Neuronal stem cell (in vitro differentiated cells): ENCODE data around the gene ADAM12.

Experiments used
- DNase-seq: peaks from one replicate; pipeline ENCODE4 v3.0.0-alpha.2; 2013; ENCODE audit warnings: low spot score
- H2AFZ ChIP-seq: one replicate; pipeline ENCODE4 v1.6.1; 2013; ENCODE audit warnings: mild to moderate bottlenecking, low read length, inconsistent platforms
- H2AK5ac ChIP-seq: 2 replicates; pipeline ENCODE4 v1.6.1; 2013; ENCODE audit warnings: low read depth, mild to moderate bottlenecking, inconsistent platforms, low read length, moderate library complexity, mixed read lengths
- H2BK120ac ChIP-seq: 2 replicates; pipeline ENCODE4 v1.6.1; 2013; ENCODE audit warnings: low read depth, mild to moderate bottlenecking, inconsistent platforms, low read length, moderate library complexity, mixed read lengths
- H2BK12ac ChIP-seq: one replicate; pipeline ENCODE4 v1.6.1; 2013; ENCODE audit warnings: low read length, inconsistent platforms
- H2BK15ac ChIP-seq: 2 replicates; pipeline ENCODE4 v1.6.1; 2013; ENCODE audit warnings: mild to moderate bottlenecking, low read length, inconsistent platforms, mixed read lengths
- H2BK5ac ChIP-seq: one replicate; pipeline ENCODE4 v1.6.1; 2013; ENCODE audit warnings: inconsistent platforms, mild to moderate bottlenecking, low read length, moderate library complexity
- H3K14ac ChIP-seq: one replicate; pipeline ENCODE4 v1.6.1; 2013; ENCODE audit warnings: low read length, inconsistent platforms
- H3K18ac ChIP-seq: 2 replicates; pipeline ENCODE4 v1.6.1; 2013; ENCODE audit warnings: low read length, inconsistent platforms
- H3K23ac ChIP-seq: 2 replicates; pipeline ENCODE4 v1.6.1; 2013; ENCODE audit warnings: low read depth, mild to moderate bottlenecking, mixed read lengths, low read length, inconsistent platforms; ENCODE audit not compliant: poor library complexity
- H3K27ac ChIP-seq: replicated peaks from 3 replicates; pipeline ENCODE4 v1.5.1; 2013; ENCODE audit warnings: low read length, inconsistent platforms
- H3K27me3 ChIP-seq, 3 experiments: 2 replicates each; pipeline ENCODE4 v1.6.1; 2013; ENCODE audit warnings: low read length in 3 of 3, mild to moderate bottlenecking in 2 of 3, inconsistent platforms in 1 of 3, low read depth in 1 of 3, mixed read lengths in 1 of 3, moderate library complexity in 1 of 3; ENCODE audit not compliant: control insufficient read depth in 3 of 3, insufficient read depth in 3 of 3
- H3K36me3 ChIP-seq, 2 donors: replicated peaks in 1 of 2; 2 replicates each; pipeline ENCODE4 v1.6.1; 2013; ENCODE audit warnings: low read length in 2 of 2; ENCODE audit not compliant: control insufficient read depth in 2 of 2, insufficient read depth in 2 of 2
- H3K4ac ChIP-seq: 2 replicates; pipeline ENCODE4 v1.6.1; 2013; ENCODE audit warnings: inconsistent platforms, mild to moderate bottlenecking, low read length, moderate library complexity
- H3K4me1 ChIP-seq, 2 donors: 1 replicate in 1 of 2; 2 replicates in 1 of 2; pipeline ENCODE4 v1.6.1; 2013; ENCODE audit warnings: low read length in 2 of 2, low read depth in 1 of 2; ENCODE audit not compliant: control insufficient read depth in 2 of 2, insufficient read depth in 1 of 2
- H3K4me2 ChIP-seq: one replicate; pipeline ENCODE4 v1.6.1; 2013; ENCODE audit warnings: mild to moderate bottlenecking, low read length, inconsistent platforms; ENCODE audit not compliant: insufficient read depth, poor library complexity, severe bottlenecking
- H3K4me3 ChIP-seq, 2 donors: 2 replicates each; pipeline ENCODE4 v1.5.1; 2013; ENCODE audit warnings: low read length in 2 of 2, mild to moderate bottlenecking in 2 of 2, inconsistent platforms in 1 of 2, moderate library complexity in 1 of 2
- H3K79me1 ChIP-seq: one replicate; pipeline ENCODE4 v1.6.1; 2013; ENCODE audit warnings: low read depth, mild to moderate bottlenecking, inconsistent platforms, low read length, moderate library complexity
- H3K9ac ChIP-seq: one replicate; pipeline ENCODE4 v1.6.1; 2013; ENCODE audit warnings: mild to moderate bottlenecking, low read depth, low read length, inconsistent platforms; ENCODE audit not compliant: poor library complexity
- H3K9me3 ChIP-seq, 2 donors: replicated peaks in 1 of 2; 2 replicates each; pipeline versions ENCODE3 to v1.6.1; 2013; ENCODE audit warnings: low read length in 2 of 2, mild to moderate bottlenecking in 2 of 2, inconsistent platforms in 1 of 2, low read depth in 1 of 2, mixed read lengths in 1 of 2, moderate library complexity in 1 of 2; ENCODE audit not compliant: control insufficient read depth in 2 of 2, insufficient read depth in 1 of 2
- H4K8ac ChIP-seq: one replicate; pipeline ENCODE4 v1.6.1; 2013; ENCODE audit warnings: low read depth, mild to moderate bottlenecking, inconsistent platforms, low read length, moderate library complexity
- H4K91ac ChIP-seq: one replicate; pipeline ENCODE4 v1.6.1; 2013; ENCODE audit warnings: low read length, low read depth, mild to moderate bottlenecking, inconsistent platforms; ENCODE audit not compliant: poor library complexity
- WGBS, 2 donors: extraction: QIAGEN DNeasy Blood & Tissue Kit; methylation state at CpG; one replicate each; pipeline ENCODE4 v1.1.7; 2013; ENCODE audit warnings: missing lambda C conversion rate in 2 of 2, mixed read lengths in 1 of 2; ENCODE audit not compliant: insufficient read length in 2 of 2, insufficient replicate concordance in 1 of 2; ENCODE audit errors: extremely low coverage in 2 of 2; 5-methylcytosine and 5-hydroxymethylcytosine counted together

ADAM12 gene

GRCh38 chr10:126252884-126253610, 135.2 kb downstream of the ADAM12 start:
- H2BK5ac ChIP-seq = no peak overlapping the region
- H3K14ac ChIP-seq = no peak overlapping the region
- H4K8ac ChIP-seq = no peak overlapping the region
- H3K4me3 ChIP-seq = no peak overlapping the region
- H2AFZ ChIP-seq = peak overlapping the region; percentile 30
- H2BK12ac ChIP-seq = no peak overlapping the region
- no peak overlapping the region for H3K18ac ChIP-seq
- H3K23ac ChIP-seq = no peak overlapping the region
- H3K27me3 ChIP-seq = no peaks in the 10 kb centered on the region
- no peaks in the 10 kb centered on the region for H3K36me3 ChIP-seq
- H3K9me3 ChIP-seq = peaks cover 0 to 7% of the 10 kb centered on the region in 2 donors
- WGBS, 2 donors = no CpG with 5 or more reads among the region's 9 CpGs
- no peak overlapping the region for H3K27ac ChIP-seq
- no peak overlapping the region for H3K4ac ChIP-seq
- H3K4me2 ChIP-seq = no peak overlapping the region
- no peak overlapping the region for H3K9ac ChIP-seq
- no peaks in the 10 kb centered on the region for H3K79me1 ChIP-seq
- H2BK120ac ChIP-seq = no peak overlapping the region
- no peak overlapping the region for H2AK5ac ChIP-seq
- H3K4me1 ChIP-seq = peaks cover 0 to 4% of the 10 kb centered on the region in 2 donors
- no peak overlapping the region for H4K91ac ChIP-seq
- DNase-seq = no peak
- peak overlapping the region; percentile 19 for H2BK15ac ChIP-seq

- H2BK120ac ChIP-seq = no peak overlapping the region
- peaks cover 0 to under 1% of the 10 kb centered on the region in 2 donors for H3K4me1 ChIP-seq
- no peak overlapping the region for H3K27ac ChIP-seq
- H2BK15ac ChIP-seq = no peak overlapping the region
- no peak overlapping the region for H3K4me3 ChIP-seq
- H3K79me1 ChIP-seq = no peaks in the 10 kb centered on the region
- no peak overlapping the region for H3K9ac ChIP-seq
- H2AK5ac ChIP-seq = no peak overlapping the region
- H3K14ac ChIP-seq = no peak overlapping the region
- H3K4ac ChIP-seq = no peak overlapping the region
- H3K4me2 ChIP-seq = no peak overlapping the region
- no peaks in the 10 kb centered on the region for H3K27me3 ChIP-seq
- H3K23ac ChIP-seq = no peak overlapping the region
- no CpG with 5 or more reads among the region's 1 CpG for WGBS, 2 donors
- H3K36me3 ChIP-seq = no peaks in the 10 kb centered on the region
- H3K9me3 ChIP-seq = peaks cover 0 to 7% of the 10 kb centered on the region in 2 donors
- no peak overlapping the region for H4K8ac ChIP-seq
- H2BK12ac ChIP-seq = no peak overlapping the region
- no peak overlapping the region for H4K91ac ChIP-seq
- no peak for DNase-seq
- no peak overlapping the region for H2AFZ ChIP-seq
- no peak overlapping the region for H3K18ac ChIP-seq
- no peak overlapping the region for H2BK5ac ChIP-seq
Observed at GRCh38 chr10:126251778-126252407, 136.4 kb downstream of the ADAM12 start.

GRCh38 chr10:126250527-126251310, 137.6 kb downstream of the ADAM12 start:
- Histone ChIP-seq H2AFZ (no peak overlapping the region), H3K36me3 (no peaks in the 10 kb centered on the region), H4K8ac (no peak overlapping the region), H3K18ac (no peak overlapping the region), H3K4me3 (no peak overlapping the region), H3K79me1 (no peaks in the 10 kb centered on the region), H3K27me3 (no peaks in the 10 kb centered on the region), H4K91ac (no peak overlapping the region), H3K23ac (no peak overlapping the region), H3K27ac (no peak overlapping the region), H3K9me3 (peaks cover 0 to 7% of the 10 kb centered on the region in 2 donors), H2AK5ac (no peak overlapping the region), H2BK12ac (no peak overlapping the region), H3K9ac (no peak overlapping the region), H3K4ac (no peak overlapping the region), H2BK15ac (no peak overlapping the region), H3K4me2 (no peak overlapping the region), H2BK120ac (no peak overlapping the region), H3K14ac (no peak overlapping the region), H3K4me1 (no peaks in the 10 kb centered on the region), H2BK5ac (no peak overlapping the region)
- no peak for DNase-seq
- no CpG with 5 or more reads among the region's 8 CpGs for WGBS, 2 donors

- Histone ChIP-seq H3K9ac (no peak overlapping the region), H3K4me2 (no peak overlapping the region), H2BK120ac (no peak overlapping the region), H2BK5ac (no peak overlapping the region), H2BK12ac (no peak overlapping the region), H3K27me3 (no peaks in the 10 kb centered on the region), H3K4ac (no peak overlapping the region), H3K9me3 (peaks cover 0 to 7% of the 10 kb centered on the region in 2 donors), H3K14ac (no peak overlapping the region), H2AK5ac (no peak overlapping the region), H3K23ac (no peak overlapping the region), H3K79me1 (no peaks in the 10 kb centered on the region), H4K8ac (no peak overlapping the region), H3K36me3 (no peaks in the 10 kb centered on the region), H3K27ac (no peak overlapping the region), H2AFZ (no peak overlapping the region), H2BK15ac (no peak overlapping the region), H3K4me1 (no peaks in the 10 kb centered on the region), H4K91ac (no peak overlapping the region), H3K18ac (no peak overlapping the region), H3K4me3 (no peak overlapping the region)
- no peak for DNase-seq
- no CpG with 5 or more reads among the region's 5 CpGs for WGBS, 2 donors
Observed at GRCh38 chr10:126250045-126250444, 138.2 kb downstream of the ADAM12 start.
